ENCODE measurements around the gene LRRC26. TPM values are rescaled to one million over a fixed set of nuclear protein-coding genes. Genes with fewer than 3 reads are reported as not detected.

The LRRC26 gene
- total RNA-seq, 1 donor from 2014 or later = 0.31 TPM

- ATAC-seq (ENCODE audit: low read depth) = peak; percentile 54
- H3K27ac Mint-ChIP-seq = no peak overlapping the region
- no peaks in the 10 kb centered on the region for H3K4me1 Mint-ChIP-seq
- H3K4me3 Mint-ChIP-seq = no peak overlapping the region
- peaks cover 35% of the 10 kb centered on the region for H3K36me3 Mint-ChIP-seq (ENCODE audit: low read depth)
- no peaks in the 10 kb centered on the region for H3K27me3 Mint-ChIP-seq
- CTCF ChIA-PET = interaction anchor here (1.0 to 2.2 kb wide), 3 partner anchors 13 to 147 kb away, joined by 3 to 8 read pairs (median 3); partner anchors contain the start of gene SSNA1
- intact Hi-C loops (cut with micrococcal nuclease) = no loop called here
- H3K9me3 Mint-ChIP-seq = no peaks in the 10 kb centered on the region
- POLR2A ChIA-PET = interaction anchor here (0.8 to 1.0 kb wide), 3 partner anchors 12 to 46 kb away, joined by 4 to 5 read pairs (median 5); partner anchors contain the start of gene SSNA1
- DNase-seq = no peak
- TF ChIP-seq CTCF (IDR thresholded peaks at IDR 0.05) = no peak
Observed at GRCh38 chr9:137176302-137177182, 6.7 kb upstream of the LRRC26 start.

GRCh38 chr9:137175345-137175961 lies 5.6 kb upstream of the LRRC26 start:
- H3K27ac Mint-ChIP-seq = no peak overlapping the region
- ChIA-PET POLR2A (interaction anchor here (0.5 to 1.0 kb wide), 3 partner anchors 43 to 359 kb away, joined by 3 to 5 read pairs (median 5); no protein-coding TSS in a partner anchor), CTCF (interaction anchor here (1.0 to 2.2 kb wide), 2 partner anchors 14 to 146 kb away, joined by 3 to 8 read pairs; partner anchors contain the start of gene SSNA1)
- peaks cover 29% of the 10 kb centered on the region for H3K36me3 Mint-ChIP-seq (ENCODE audit: low read depth)
- DNase-seq (no peak), ATAC-seq (ENCODE audit: low read depth) (no peak)
- H3K4me3 Mint-ChIP-seq = no peak overlapping the region
- no peak for TF ChIP-seq CTCF (IDR thresholded peaks at IDR 0.05)
- H3K4me1 Mint-ChIP-seq = no peaks in the 10 kb centered on the region
- peaks cover 3% of the 10 kb centered on the region for H3K27me3 Mint-ChIP-seq
- no peaks in the 10 kb centered on the region for H3K9me3 Mint-ChIP-seq
- intact Hi-C loops (cut with micrococcal nuclease) = no loop called here

- TF ChIP-seq CTCF (IDR thresholded peaks at IDR 0.05) = no peak
- no peak for DNase-seq
- no peak overlapping the region for H3K4me3 Mint-ChIP-seq
- ATAC-seq (ENCODE audit: low read depth) = no peak
- no peaks in the 10 kb centered on the region for H3K4me1 Mint-ChIP-seq
- ChIA-PET POLR2A (interaction anchor here (0.5 kb wide), 2 partner anchors 47 to 358 kb away, joined by 3 to 5 read pairs; no protein-coding TSS in a partner anchor), CTCF (interaction anchor here (1.0 to 2.2 kb wide), 2 partner anchors 14 to 146 kb away, joined by 3 to 8 read pairs; partner anchors contain the start of gene SSNA1)
- no peaks in the 10 kb centered on the region for H3K9me3 Mint-ChIP-seq
- H3K27me3 Mint-ChIP-seq = peaks cover 6% of the 10 kb centered on the region
- intact Hi-C loops (cut with micrococcal nuclease) = no loop called here
- no peak overlapping the region for H3K27ac Mint-ChIP-seq
- H3K36me3 Mint-ChIP-seq (ENCODE audit: low read depth) = peaks cover 24% of the 10 kb centered on the region
Observed at GRCh38 chr9:137174722-137175293, 5.0 kb upstream of the LRRC26 start.

- Mint-ChIP-seq H3K9me3 (no peaks in the 10 kb centered on the region), H3K36me3 (ENCODE audit: low read depth) (peaks cover 17% of the 10 kb centered on the region), H3K4me3 (no peak overlapping the region), H3K4me1 (no peaks in the 10 kb centered on the region), H3K27ac (no peak overlapping the region), H3K27me3 (peaks cover 6% of the 10 kb centered on the region)
- ChIA-PET CTCF (no interaction called here), POLR2A (no interaction called here)
- intact Hi-C loops (cut with micrococcal nuclease) = no loop called here
- ATAC-seq (ENCODE audit: low read depth) = no peak
- TF ChIP-seq CTCF (IDR thresholded peaks at IDR 0.05) = no peak
- DNase-seq = no peak
Observed at GRCh38 chr9:137173796-137174664, 4.2 kb upstream of the LRRC26 start.

Data from activated B cell treated with CpG ODN at 0.5 μM for 24 hours (primary cell).